ENCODE measurements around the gene SYMPK. TPM values are rescaled to one million over a fixed set of nuclear protein-coding genes. Genes with fewer than 3 reads are reported as not detected.

SYMPK gene
- total RNA-seq, 1 donor from 2014 or later, result 73.1 TPM

GRCh38 chr19:45817725-45818301 is 45.1 kb downstream of the SYMPK start:
- Histone ChIP-seq H3K36me3 (peaks cover 34% of the 10 kb centered on the region), H3K27ac (no peak overlapping the region), H3K9me3 (no peaks in the 10 kb centered on the region), H3K4me3 (no peak overlapping the region), H3K27me3 (ENCODE audit: low read depth) (no peaks in the 10 kb centered on the region), H3K4me1 (peaks cover 8% of the 10 kb centered on the region)
- intact Hi-C loops (cut with DNase I), result no loop called here
- no peak for TF ChIP-seq CTCF (IDR thresholded peaks at IDR 0.05)
- no peak for DNase-seq
- peak in 1 of 2 donors; percentile 11 for ATAC-seq

DNA sequence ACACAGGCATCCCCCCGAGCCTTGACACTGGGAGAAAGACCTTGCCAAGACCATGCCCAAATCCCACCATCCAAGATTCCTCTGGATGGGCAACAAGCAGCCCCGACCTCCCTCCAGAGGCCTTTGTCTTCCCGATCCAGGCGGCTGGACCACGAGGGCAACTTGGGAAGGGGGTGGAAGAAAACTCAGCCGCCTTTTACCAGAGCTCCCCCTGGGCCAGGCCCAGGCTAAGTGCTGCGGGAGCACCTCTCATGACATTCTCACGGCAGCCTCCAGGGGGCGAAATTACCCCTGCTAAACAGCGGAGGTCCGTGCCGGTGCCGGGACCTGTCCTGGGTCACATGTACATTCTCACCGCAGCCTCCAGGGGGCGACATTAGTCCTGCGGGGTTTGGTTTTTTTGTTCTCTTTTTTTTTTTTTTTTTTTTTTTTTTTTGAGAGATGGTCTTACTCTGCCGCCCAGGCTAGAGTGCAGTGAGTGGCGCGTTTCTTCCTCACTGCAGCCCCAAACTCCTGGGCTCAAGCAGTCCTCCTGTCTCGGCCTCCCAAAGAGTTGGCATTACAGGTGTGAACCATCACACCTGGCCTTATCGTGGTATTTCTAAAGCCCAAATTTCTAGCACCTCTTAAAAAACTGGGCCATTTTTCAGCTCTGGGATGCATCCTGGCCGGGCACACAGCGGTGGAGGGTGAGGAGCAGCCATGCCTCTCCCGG is 45.8 kb downstream of the SYMPK start:
- intact Hi-C loops (cut with DNase I), result no loop called here
- H3K36me3 ChIP-seq, result peaks cover 28% of the 10 kb centered on the region
- no peaks in the 10 kb centered on the region for H3K9me3 ChIP-seq
- no peak overlapping the region for H3K27ac ChIP-seq
- no peak overlapping the region for H3K4me3 ChIP-seq
- peak; percentile 99 for TF ChIP-seq CTCF (IDR thresholded peaks at IDR 0.05)
- peak; percentile 92 to 95 for ATAC-seq
- peak; percentile 96 for DNase-seq
- peaks cover 8% of the 10 kb centered on the region for H3K4me1 ChIP-seq
- H3K27me3 ChIP-seq (ENCODE audit: low read depth), result no peaks in the 10 kb centered on the region

GRCh38 chr19:45816236-45817009 is 46.5 kb downstream of the SYMPK start:
- Histone ChIP-seq H3K36me3 (peaks cover 23% of the 10 kb centered on the region), H3K9me3 (no peaks in the 10 kb centered on the region), H3K27me3 (ENCODE audit: low read depth) (no peaks in the 10 kb centered on the region), H3K4me3 (no peak overlapping the region), H3K4me1 (peaks cover 8% of the 10 kb centered on the region), H3K27ac (no peak overlapping the region)
- intact Hi-C loops (cut with DNase I), result no loop called here
- ATAC-seq (peak in 1 of 2 donors; percentile 4), DNase-seq (no peak)
- no peak for TF ChIP-seq CTCF (IDR thresholded peaks at IDR 0.05)

DNA sequence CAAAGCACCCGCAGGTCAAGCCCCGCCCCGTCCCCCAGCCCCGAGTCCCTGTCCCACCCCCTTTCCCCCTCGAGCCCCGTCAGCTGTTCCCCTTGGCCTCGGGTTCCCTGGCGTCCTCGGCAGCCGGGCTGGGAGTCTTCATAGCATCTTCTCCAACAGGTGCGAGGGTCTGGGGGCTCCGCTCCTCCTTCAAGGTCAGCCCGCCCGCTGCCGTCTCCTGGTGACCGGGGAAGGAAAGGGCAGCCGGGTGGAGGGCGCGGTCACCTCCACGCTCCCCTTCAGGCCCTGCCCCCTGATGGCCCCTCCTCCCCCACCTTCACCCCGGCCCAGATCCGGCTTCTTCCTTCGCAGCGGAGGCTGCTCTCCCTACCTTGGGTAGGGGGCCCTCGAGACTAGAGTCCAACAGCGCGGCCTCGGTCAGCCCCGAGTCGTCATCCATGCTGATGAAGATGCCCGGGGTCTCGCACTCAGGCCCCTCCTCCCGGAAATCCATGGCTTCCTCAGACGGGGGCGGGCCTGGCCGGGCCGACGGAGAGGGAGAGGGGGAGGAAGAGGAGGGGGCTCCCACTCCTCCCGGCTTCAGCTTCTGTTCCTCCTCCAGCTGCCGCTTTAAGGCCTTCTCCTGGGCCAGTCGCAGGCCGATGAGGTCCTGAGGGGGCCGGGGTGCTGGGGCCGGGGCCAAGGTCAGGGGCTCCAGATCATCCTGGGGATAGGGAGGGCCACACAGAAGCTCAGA is 47.3 kb downstream of the SYMPK start:
- DNase-seq (peak; percentile 46), ATAC-seq (no peak)
- H3K4me1 ChIP-seq, result peaks cover 8% of the 10 kb centered on the region
- peak overlapping the region; percentile 40 for H3K4me3 ChIP-seq
- no peak for TF ChIP-seq CTCF (IDR thresholded peaks at IDR 0.05)
- H3K27me3 ChIP-seq (ENCODE audit: low read depth), result no peaks in the 10 kb centered on the region
- H3K27ac ChIP-seq, result no peak overlapping the region
- intact Hi-C loops (cut with DNase I), result no loop called here
- H3K36me3 ChIP-seq, result peaks cover 15% of the 10 kb centered on the region
- no peaks in the 10 kb centered on the region for H3K9me3 ChIP-seq

- TF ChIP-seq CTCF (IDR thresholded peaks at IDR 0.05), result no peak
- Histone ChIP-seq H3K4me3 (peak within 1 kb of the TSS; percentile 40), H3K27me3 (ENCODE audit: low read depth) (no peaks in the 10 kb centered on the region), H3K9me3 (no peaks in the 10 kb centered on the region), H3K27ac (no peak within 1 kb of the TSS), H3K4me1 (peaks cover 10% of the 10 kb centered on the region), H3K36me3 (peaks cover 8% of the 10 kb centered on the region)
- intact Hi-C loops (cut with DNase I), result no loop called here
- no peak for ATAC-seq
- peak; percentile 41 for DNase-seq
Measured at GRCh38 chr19:45814851-45815480, 48.0 kb downstream of the SYMPK start, which contains the start of gene RSPH6A. RSPH6A (minus strand) TSS chr19:45815308; CDS start chr19:45815176, 132 bp downstream.

Measured in lower lobe of right lung (tissue), 2 donors.